MM.1S (cell line): ENCODE results near the gene CDS2.

Experiments
- DNase-seq: peaks from one replicate; pipeline ENCODE4 v3.0.0-alpha.2; 2015
- H2AFZ ChIP-seq: fragments of 300-600 bp; sonication (generic); 2 replicates; pipeline ENCODE4 v1.6.0; 2016; ENCODE audit warnings: antibody characterized with exemption, low read length
- H3F3A ChIP-seq: fragments of 300-600 bp; sonication (generic); 2 replicates; pipeline ENCODE4 v1.6.1; 2016; ENCODE audit warnings: mild to moderate bottlenecking, antibody characterized with exemption, low read length, moderate library complexity, mixed read lengths; ENCODE audit not compliant: insufficient read depth
- H3K27ac ChIP-seq: fragments of 300-600 bp; sonication (generic); 2 replicates; pipeline ENCODE4 v1.5.1; 2016; ENCODE audit warnings: mild to moderate bottlenecking, low read length
- H3K27me3 ChIP-seq: fragments of 300-600 bp; sonication (generic); replicated peaks from 2 replicates; pipeline ENCODE4 v1.6.0; 2016; ENCODE audit warnings: low read length; ENCODE audit not compliant: insufficient read depth
- H3K36me3 ChIP-seq: fragments of 300-600 bp; sonication (generic); replicated peaks from 2 replicates; pipeline ENCODE4 v1.6.1; 2016; ENCODE audit warnings: mild to moderate bottlenecking, low read length, mixed read lengths; ENCODE audit not compliant: insufficient read depth
- H3K4me1 ChIP-seq: fragments of 300-600 bp; sonication (generic); 2 replicates; pipeline ENCODE4 v1.6.1; 2016; ENCODE audit warnings: low read length, mixed read lengths
- H3K4me2 ChIP-seq: fragments of 300-600 bp; sonication (generic); 2 replicates; pipeline ENCODE4 v1.6.0; 2016; ENCODE audit warnings: low read depth, low read length
- H3K4me3 ChIP-seq: fragments of 300-600 bp; sonication (generic); 2 replicates; pipeline ENCODE4 v1.5.1; 2016; ENCODE audit warnings: low read length, mixed read lengths
- H3K79me2 ChIP-seq: fragments of 300-600 bp; sonication (generic); 2 replicates; pipeline ENCODE4 v1.6.1; 2016; ENCODE audit warnings: mixed run types, low read length, mixed read lengths
- H3K9ac ChIP-seq: fragments of 300-600 bp; sonication (generic); 2 replicates; pipeline ENCODE4 v1.6.1; 2016; ENCODE audit warnings: low read length, mixed read lengths
- H3K9me2 ChIP-seq: fragments of 300-600 bp; sonication (generic); replicated peaks from 2 replicates; pipeline ENCODE4 v1.6.1; 2016; ENCODE audit warnings: mild to moderate bottlenecking, low read length, mixed read lengths; ENCODE audit not compliant: insufficient read depth
- H3K9me3 ChIP-seq: fragments of 300-600 bp; sonication (generic); replicated peaks from 2 replicates; pipeline ENCODE4 v1.6.1; 2016; ENCODE audit warnings: mild to moderate bottlenecking, low read length, mixed read lengths; ENCODE audit not compliant: insufficient read depth
- H4K20me1 ChIP-seq: fragments of 300-600 bp; sonication (generic); 2 replicates; pipeline ENCODE4 v1.6.1; 2016; ENCODE audit warnings: mild to moderate bottlenecking, low read length, moderate library complexity, mixed read lengths; ENCODE audit not compliant: insufficient read depth
- EZH2 ChIP-seq: fragments of 300-600 bp; sonication (generic); optimal IDR thresholded peaks from 2 replicates; pipeline ENCODE3; 2017; ENCODE audit warnings: low read depth, mild to moderate bottlenecking, antibody characterized with exemption, low read length, mixed read lengths
- EZH2phosphoT487 ChIP-seq: fragments of 300-600 bp; sonication (generic); IDR thresholded peaks from 2 replicates; pipeline ENCODE4 v1.6.1; 2018; ENCODE audit warnings: antibody characterized with exemption, low read length
- TF ChIP-seq, protein P1 (sequence below): fragments of 300-600 bp; sonication (generic); IDR thresholded peaks from 2 replicates; pipeline ENCODE4 v1.5.1; 2016; ENCODE audit warnings: antibody characterized with exemption, low read length, mixed read lengths

CDS2 gene

DNA sequence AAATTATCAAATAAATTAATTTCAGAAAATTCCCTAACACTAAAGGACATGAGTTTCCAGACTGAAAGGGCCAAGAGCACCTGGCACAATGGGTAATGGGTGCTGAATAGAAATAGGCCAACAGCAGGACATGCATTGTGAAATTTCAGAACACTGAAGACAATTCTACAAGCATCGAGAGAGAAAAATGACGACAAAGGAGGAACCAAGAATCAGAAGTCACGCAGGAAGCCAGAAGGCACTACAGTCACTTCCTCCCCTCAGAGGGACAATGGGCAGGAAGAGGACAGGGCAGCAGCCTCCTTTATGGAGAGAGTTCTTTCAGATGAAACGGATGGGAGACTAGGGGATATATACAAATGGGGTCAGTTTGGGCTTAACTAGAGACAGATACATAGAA lies 36.6 kb upstream of the CDS2 start:
- Histone ChIP-seq H2AFZ (peak overlapping the region; percentile 49), H3K9me2 (no peaks in the 10 kb centered on the region), H3K4me2 (peak overlapping the region; percentile 12; the same call in 1 of the 2 replicates), H3K9ac (no peak overlapping the region), H3K27me3 (no peaks in the 10 kb centered on the region), H3K36me3 (no peaks in the 10 kb centered on the region), H4K20me1 (no peaks in the 10 kb centered on the region), H3K4me3 (no peak overlapping the region), H3K79me2 (no peaks in the 10 kb centered on the region), H3K9me3 (no peaks in the 10 kb centered on the region), H3F3A (peaks cover 6% of the 10 kb centered on the region), H3K4me1 (peaks cover 12% of the 10 kb centered on the region), H3K27ac (peak overlapping the region; percentile 48; the same call in 1 of the 2 replicates)
- no peak for TF ChIP-seq EZH2phosphoT487
- TF ChIP-seq, protein P1, sequence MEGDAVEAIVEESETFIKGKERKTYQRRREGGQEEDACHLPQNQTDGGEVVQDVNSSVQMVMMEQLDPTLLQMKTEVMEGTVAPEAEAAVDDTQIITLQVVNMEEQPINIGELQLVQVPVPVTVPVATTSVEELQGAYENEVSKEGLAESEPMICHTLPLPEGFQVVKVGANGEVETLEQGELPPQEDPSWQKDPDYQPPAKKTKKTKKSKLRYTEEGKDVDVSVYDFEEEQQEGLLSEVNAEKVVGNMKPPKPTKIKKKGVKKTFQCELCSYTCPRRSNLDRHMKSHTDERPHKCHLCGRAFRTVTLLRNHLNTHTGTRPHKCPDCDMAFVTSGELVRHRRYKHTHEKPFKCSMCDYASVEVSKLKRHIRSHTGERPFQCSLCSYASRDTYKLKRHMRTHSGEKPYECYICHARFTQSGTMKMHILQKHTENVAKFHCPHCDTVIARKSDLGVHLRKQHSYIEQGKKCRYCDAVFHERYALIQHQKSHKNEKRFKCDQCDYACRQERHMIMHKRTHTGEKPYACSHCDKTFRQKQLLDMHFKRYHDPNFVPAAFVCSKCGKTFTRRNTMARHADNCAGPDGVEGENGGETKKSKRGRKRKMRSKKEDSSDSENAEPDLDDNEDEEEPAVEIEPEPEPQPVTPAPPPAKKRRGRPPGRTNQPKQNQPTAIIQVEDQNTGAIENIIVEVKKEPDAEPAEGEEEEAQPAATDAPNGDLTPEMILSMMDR, result no peak
- TF ChIP-seq EZH2, result no peak
- peak; percentile 31 for DNase-seq

GRCh38 chr20:5091902-5092301 lies 34.9 kb upstream of the CDS2 start:
- no peaks in the 10 kb centered on the region for H3K9me3 ChIP-seq
- H3K4me3 ChIP-seq, result no peak overlapping the region
- no peaks in the 10 kb centered on the region for H3K79me2 ChIP-seq
- peaks cover 6% of the 10 kb centered on the region for H3F3A ChIP-seq
- no peaks in the 10 kb centered on the region for H3K9me2 ChIP-seq
- no peak overlapping the region for H3K27ac ChIP-seq
- no peaks in the 10 kb centered on the region for H4K20me1 ChIP-seq
- peaks cover 12% of the 10 kb centered on the region for H3K4me1 ChIP-seq
- no peak overlapping the region for H2AFZ ChIP-seq
- H3K36me3 ChIP-seq, result no peaks in the 10 kb centered on the region
- H3K9ac ChIP-seq, result no peak overlapping the region
- H3K27me3 ChIP-seq, result no peaks in the 10 kb centered on the region
- no peak for DNase-seq
- H3K4me2 ChIP-seq, result no peak overlapping the region
- TF ChIP-seq EZH2phosphoT487, result no peak
- TF ChIP-seq, protein P1, result no peak
- TF ChIP-seq EZH2, result no peak

GRCh38 chr20:5092765-5093339 lies 34.0 kb upstream of the CDS2 start:
- no peak for DNase-seq
- Histone ChIP-seq H3F3A (peaks cover 6% of the 10 kb centered on the region), H3K9ac (no peak overlapping the region), H3K79me2 (no peaks in the 10 kb centered on the region), H3K27ac (no peak overlapping the region), H3K36me3 (no peaks in the 10 kb centered on the region), H2AFZ (no peak overlapping the region), H3K27me3 (no peaks in the 10 kb centered on the region), H3K9me2 (no peaks in the 10 kb centered on the region), H3K4me3 (no peak overlapping the region), H3K4me2 (no peak overlapping the region), H4K20me1 (no peaks in the 10 kb centered on the region), H3K9me3 (no peaks in the 10 kb centered on the region), H3K4me1 (peaks cover 12% of the 10 kb centered on the region)
- TF ChIP-seq, protein P1, result no peak
- TF ChIP-seq EZH2 (no peak), EZH2phosphoT487 (no peak)
